HG02973 (cell line): ENCODE data around the gene SLC49A4.

Source experiments
- ATAC-seq: cut with Tn5 transposase; IDR thresholded peaks from one replicate; pipeline ENCODE4 v1.9.1; 2021; ENCODE audit warnings: moderate library complexity; ENCODE audit not compliant: unreplicated experiment

The SLC49A4 gene

GRCh38 chr3:122785231-122785630, 9.6 kb upstream of the SLC49A4 start:
- no peak for ATAC-seq

- no peak for ATAC-seq
Measured at GRCh38 chr3:122786066-122786465, 8.8 kb upstream of the SLC49A4 start.

- ATAC-seq, result no peak
Measured at GRCh38 chr3:122787872-122788271, 7.0 kb upstream of the SLC49A4 start.

GRCh38 chr3:122789585-122790273, 5.1 kb upstream of the SLC49A4 start:
- ATAC-seq, result no peak

GRCh38 chr3:122793568-122794416, 1.1 kb upstream of the SLC49A4 start, which contains the start of gene HSPBAP1:
TSS of gene HSPBAP1 (minus strand) at chr3:122793831. CDS start at chr3:122793680, 151 bp downstream.
- peak; percentile 47 for ATAC-seq

GRCh38 chr3:122794483-122794778, 438 bp upstream of the SLC49A4 start:
- no peak for ATAC-seq

- no peak for ATAC-seq
Measured at GRCh38 chr3:122795674-122796195, 866 bp downstream of the SLC49A4 start.

- ATAC-seq, result no peak
Measured at GRCh38 chr3:122797291-122797690, 2.4 kb downstream of the SLC49A4 start.

- ATAC-seq, result no peak
Measured at GRCh38 chr3:122799322-122799721, 4.5 kb downstream of the SLC49A4 start.

GRCh38 chr3:122800031-122800430, 5.2 kb downstream of the SLC49A4 start:
- no peak for ATAC-seq

- no peak for ATAC-seq
Measured at GRCh38 chr3:122800706-122801237, 5.9 kb downstream of the SLC49A4 start.

GRCh38 chr3:122802323-122802722, 7.5 kb downstream of the SLC49A4 start:
- ATAC-seq, result no peak

- no peak for ATAC-seq
Measured at GRCh38 chr3:122803977-122804376, 9.1 kb downstream of the SLC49A4 start.

- no peak for ATAC-seq
Measured at GRCh38 chr3:122810734-122811133, 15.9 kb downstream of the SLC49A4 start.

- no peak for ATAC-seq
Measured at GRCh38 chr3:122816587-122816986, 21.7 kb downstream of the SLC49A4 start.

- ATAC-seq, result no peak
Measured at GRCh38 chr3:122824465-122825381, 29.9 kb downstream of the SLC49A4 start.

- no peak for ATAC-seq
Measured at GRCh38 chr3:122825460-122825859, 30.6 kb downstream of the SLC49A4 start.

GRCh38 chr3:122826278-122826677, 31.4 kb downstream of the SLC49A4 start:
- ATAC-seq, result no peak

- ATAC-seq, result no peak
Measured at GRCh38 chr3:122828281-122828680, 33.4 kb downstream of the SLC49A4 start.

GRCh38 chr3:122835590-122835989, 40.7 kb downstream of the SLC49A4 start:
- no peak for ATAC-seq

GRCh38 chr3:122843604-122844003, 48.7 kb downstream of the SLC49A4 start:
- no peak for ATAC-seq
